GM13977 (cell line): ENCODE data around the gene MRTFB.

ENCODE experiments used
- DNase-seq: peaks from one replicate; pipeline ENCODE4 v3.0.0; 2012; ENCODE audit warnings: low spot score
- in situ Hi-C: fragments of 300-500 bp; cut with MboI; formaldehyde crosslinking; loops from one replicate; pipeline ENCODE4 v1.12.0; 2022; ENCODE audit warnings: low sequenced_read_pairs, low pct_unique_long_range_greater_than_20kb, mixed read lengths, inconsistent platforms; ENCODE audit not compliant: unreplicated experiment
- TF ChIP-seq, protein P1 (sequence below): IDR thresholded peaks from 2 replicates; pipeline ENCODE4 v1.5.1; 2012; ENCODE audit warnings: mild to moderate bottlenecking, control low read depth; ENCODE audit not compliant: insufficient read depth; ENCODE audit errors: extremely low read depth, missing control alignments

MRTFB gene

GRCh38 chr16:14252860-14253259 is 181.7 kb downstream of the MRTFB start:
- in situ Hi-C loops, result no loop called here
- no peak for DNase-seq
- TF ChIP-seq, protein P1, sequence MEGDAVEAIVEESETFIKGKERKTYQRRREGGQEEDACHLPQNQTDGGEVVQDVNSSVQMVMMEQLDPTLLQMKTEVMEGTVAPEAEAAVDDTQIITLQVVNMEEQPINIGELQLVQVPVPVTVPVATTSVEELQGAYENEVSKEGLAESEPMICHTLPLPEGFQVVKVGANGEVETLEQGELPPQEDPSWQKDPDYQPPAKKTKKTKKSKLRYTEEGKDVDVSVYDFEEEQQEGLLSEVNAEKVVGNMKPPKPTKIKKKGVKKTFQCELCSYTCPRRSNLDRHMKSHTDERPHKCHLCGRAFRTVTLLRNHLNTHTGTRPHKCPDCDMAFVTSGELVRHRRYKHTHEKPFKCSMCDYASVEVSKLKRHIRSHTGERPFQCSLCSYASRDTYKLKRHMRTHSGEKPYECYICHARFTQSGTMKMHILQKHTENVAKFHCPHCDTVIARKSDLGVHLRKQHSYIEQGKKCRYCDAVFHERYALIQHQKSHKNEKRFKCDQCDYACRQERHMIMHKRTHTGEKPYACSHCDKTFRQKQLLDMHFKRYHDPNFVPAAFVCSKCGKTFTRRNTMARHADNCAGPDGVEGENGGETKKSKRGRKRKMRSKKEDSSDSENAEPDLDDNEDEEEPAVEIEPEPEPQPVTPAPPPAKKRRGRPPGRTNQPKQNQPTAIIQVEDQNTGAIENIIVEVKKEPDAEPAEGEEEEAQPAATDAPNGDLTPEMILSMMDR, result no peak

DNA sequence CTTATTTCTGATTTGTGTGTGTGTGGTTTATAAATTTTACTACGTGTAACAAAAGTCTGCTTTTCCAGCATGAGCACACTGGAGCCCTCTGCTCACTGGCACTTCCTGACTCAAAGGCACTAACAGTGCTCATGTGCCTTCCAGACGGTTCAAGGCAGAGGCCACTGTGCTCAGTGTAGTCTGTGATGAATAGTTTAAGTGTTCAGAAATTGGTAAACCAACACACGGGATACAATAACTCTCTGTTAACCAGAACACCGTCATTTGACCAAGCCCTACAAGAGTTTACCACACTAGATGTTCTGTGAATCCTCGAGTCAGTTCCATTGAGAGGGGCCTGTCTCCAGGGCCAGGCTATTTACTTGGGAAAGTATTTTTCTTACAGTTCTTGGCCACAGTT is 191.9 kb downstream of the MRTFB start:
- DNase-seq, result no peak
- in situ Hi-C loops, result no loop called here
- TF ChIP-seq, protein P1, result no peak

DNA sequence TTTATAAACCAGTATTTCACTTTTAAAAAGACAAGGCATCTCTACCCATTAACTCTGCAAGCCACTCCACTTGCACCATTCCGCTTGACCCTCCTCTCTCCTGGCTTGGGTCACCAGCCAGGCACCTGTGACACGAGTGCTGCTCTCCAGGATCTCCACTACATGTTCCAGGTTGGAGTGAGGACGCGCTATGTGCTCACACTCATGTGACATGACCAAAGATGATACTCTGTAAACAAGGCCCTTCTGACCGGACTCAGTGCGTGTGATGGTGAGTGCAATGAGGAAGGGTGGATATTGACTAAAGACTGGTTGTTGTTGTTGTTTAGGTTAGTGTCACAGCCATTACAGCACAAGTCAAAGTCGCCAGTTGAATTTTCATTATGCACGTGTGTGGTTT is 192.7 kb downstream of the MRTFB start:
- in situ Hi-C loops, result no loop called here
- DNase-seq, result no peak
- TF ChIP-seq, protein P1, result no peak

- no peak for DNase-seq
- in situ Hi-C loops, result no loop called here
- TF ChIP-seq, protein P1, result no peak
Measured at GRCh38 chr16:14264327-14264943, 193.3 kb downstream of the MRTFB start.

DNA sequence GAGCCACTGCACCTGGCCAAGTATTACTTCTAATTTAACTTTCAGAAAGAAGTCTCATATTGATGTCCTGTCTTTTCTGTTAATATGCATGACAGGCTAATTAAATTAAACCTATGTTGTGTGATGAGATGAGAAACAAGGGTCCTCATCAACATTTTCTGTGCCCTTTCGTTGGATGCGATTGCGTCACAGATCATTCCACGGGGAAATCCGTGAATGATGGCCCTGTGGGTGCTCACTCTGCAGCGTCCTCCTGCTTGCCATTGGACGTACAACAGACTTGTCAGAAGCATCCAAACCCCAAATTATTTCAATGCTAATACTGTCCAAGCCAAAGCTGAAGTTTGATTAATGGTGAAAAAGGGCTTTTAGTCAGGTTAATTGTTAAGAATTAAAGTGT is 197.0 kb downstream of the MRTFB start:
- TF ChIP-seq, protein P1, result no peak
- in situ Hi-C loops, result no loop called here
- no peak for DNase-seq

GRCh38 chr16:14275934-14276333 is 204.8 kb downstream of the MRTFB start:
- in situ Hi-C loops, result no loop called here
- DNase-seq, result no peak
- TF ChIP-seq, protein P1, result no peak
